Occipital lobe (tissue), 2 donors: ENCODE results near the gene SLC4A11. TPM values are rescaled to one million over a fixed set of nuclear protein-coding genes. Genes with fewer than 3 reads are reported as not detected.
A peak's percentile ranks its signal among the peaks of the same experiment; 100 is the strongest.
"Not testable (repeated sequence)": the region's sequence is repeated elsewhere in the genome, so short reads cannot be mapped to it uniquely, and the experiment has no call there.

Experiments
- DNase-seq: peaks from one replicate; lab custom pipeline; 2025; lab: John Stamatoyannopoulos, UW
- total RNA-seq: library from RNA; depleted of rRNA; stranded (reverse); fragments of >200 nt; gene quantifications from one replicate; pipeline ENCODE4 v1.2.3, GENCODE V29; 2014

The SLC4A11 gene
- total RNA-seq, 1 donor from 2014 or later = not detected

- DNase-seq = no peak
Observed at GRCh38 chr20:3227936-3228749, 10.8 kb downstream of the SLC4A11 start.

DNA sequence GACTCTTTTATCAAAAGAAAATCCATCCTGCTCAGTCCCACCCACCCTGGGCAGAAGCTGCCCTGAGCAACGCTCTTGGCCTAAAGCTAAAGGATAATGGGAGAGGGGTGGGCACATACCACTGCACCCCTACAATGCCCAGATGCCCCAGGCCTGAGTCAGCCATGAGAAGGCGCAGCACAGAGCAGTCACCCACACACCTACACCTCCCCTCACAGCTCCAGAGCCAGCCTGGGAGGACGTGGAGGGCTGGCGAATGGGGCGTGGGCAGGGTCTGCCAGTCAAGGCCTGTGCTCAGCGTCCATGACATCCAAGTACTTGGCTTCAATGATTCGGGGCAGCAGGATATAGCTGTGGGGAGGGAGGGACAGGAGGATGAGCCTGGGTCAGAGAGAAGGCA, 11.5 kb downstream of the SLC4A11 start:
- DNase-seq = no peak

- DNase-seq = no peak
Observed at GRCh38 chr20:3226864-3227263, 12.1 kb downstream of the SLC4A11 start.

DNA sequence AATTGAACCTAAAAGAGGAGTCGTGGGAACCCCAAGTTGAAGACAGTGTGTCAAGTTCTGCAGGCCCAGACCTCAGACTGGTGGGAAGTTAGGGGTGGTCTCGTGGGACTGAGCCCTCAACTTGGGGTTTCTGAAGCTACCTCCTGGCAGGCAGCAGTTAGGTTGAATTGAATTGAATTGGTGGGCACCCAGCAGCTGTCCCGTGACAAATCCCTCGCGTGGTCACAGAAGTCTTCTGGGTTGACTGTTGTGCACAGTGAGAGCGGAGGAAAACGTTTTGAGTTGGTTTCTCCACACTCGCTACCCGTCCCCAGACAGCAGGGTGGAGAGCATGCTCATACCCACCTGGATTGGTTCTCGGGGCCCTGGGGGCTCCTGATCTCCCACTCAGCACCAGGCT, 12.9 kb downstream of the SLC4A11 start:
- no peak for DNase-seq

GRCh38 chr20:3224681-3225421, 14.1 kb downstream of the SLC4A11 start:
- no peak for DNase-seq

DNA sequence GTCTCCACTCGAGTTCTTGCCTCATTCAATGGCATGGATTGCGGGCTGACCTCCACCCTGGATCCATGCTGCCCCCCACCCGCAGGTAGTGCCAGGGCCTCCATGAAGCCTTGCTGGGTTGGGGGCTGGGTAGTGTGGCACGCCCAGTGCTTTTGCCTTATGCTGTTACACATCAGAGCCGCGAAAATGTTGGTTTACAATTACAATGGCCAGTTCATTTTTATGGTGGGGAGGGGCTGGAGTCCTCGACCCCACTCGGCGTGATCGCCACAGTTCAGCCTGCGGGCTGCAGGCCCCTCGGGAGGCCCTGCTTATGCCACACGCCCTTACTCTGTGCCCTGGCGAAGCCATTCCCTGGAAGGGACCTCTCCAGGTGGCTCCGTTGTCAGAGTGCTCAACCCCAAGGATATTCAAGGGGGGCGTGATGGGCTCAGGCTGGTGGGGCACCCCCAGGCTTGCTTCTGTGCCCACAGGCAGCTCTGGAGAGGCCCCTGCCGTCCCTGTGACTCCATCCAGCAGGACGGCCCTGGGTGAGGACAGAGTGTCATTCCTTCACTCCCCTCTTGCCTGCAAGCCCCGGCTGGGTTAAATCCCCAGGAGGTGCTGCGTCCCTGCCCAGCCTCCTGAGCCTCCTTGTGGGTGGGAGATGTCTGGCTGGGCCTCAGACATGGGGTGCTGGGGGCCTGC, 14.9 kb downstream of the SLC4A11 start:
- no peak for DNase-seq

GRCh38 chr20:3223651-3223993, 15.4 kb downstream of the SLC4A11 start:
- DNase-seq = no peak

- no peak for DNase-seq
Observed at GRCh38 chr20:3222635-3223600, 16.1 kb downstream of the SLC4A11 start.

GRCh38 chr20:3221398-3222226, 17.4 kb downstream of the SLC4A11 start:
- DNase-seq = no peak

GRCh38 chr20:3218307-3218988, 20.5 kb downstream of the SLC4A11 start:
- DNase-seq = no peak

DNA sequence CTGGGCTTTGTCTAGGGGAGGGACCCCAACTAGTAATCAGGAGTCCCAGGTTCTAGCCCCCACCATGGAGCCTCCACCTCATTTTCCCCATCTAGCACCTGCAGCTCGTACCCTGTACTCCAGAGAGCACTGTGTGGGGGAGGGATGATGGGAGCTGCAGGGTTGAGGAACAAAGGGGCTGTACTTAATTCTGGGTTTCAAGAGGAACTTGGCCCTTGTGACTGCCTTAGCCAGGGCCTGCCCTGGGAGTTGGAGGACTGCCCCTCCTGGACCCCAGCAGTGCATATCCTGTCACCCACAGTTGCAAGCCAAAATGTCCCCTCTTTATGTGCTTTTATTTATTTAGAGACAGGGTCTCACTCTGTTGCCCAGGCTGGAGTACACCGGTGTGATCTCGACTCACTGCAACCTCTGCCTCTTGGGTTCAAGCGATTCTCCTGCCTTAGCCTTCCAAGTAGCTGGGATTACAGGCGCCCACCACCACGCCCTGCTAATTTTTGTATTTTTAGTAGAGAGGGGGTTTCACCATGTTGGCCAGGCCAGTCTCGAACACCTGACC, 23.6 kb downstream of the SLC4A11 start:
- DNase-seq = not testable (repeated sequence)

DNA sequence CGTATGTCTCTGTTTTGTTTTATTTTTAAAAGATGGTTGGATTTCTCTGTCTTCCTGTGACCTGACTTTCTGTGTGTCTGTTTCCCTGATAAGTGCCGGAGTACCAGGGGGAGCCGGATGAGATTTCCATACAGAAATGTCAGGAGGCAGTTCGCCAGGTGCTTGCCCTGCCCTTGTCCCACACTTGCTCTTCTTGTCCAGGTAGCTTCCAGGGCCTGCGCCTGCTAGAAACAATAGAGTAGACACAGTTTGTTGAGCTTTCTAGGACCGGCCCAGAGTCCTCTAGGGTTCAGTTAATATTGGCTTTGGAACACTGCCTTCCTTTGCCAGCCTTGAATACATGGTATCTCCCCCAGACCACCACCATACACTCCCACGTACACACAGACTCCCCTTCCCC, 25.8 kb downstream of the SLC4A11 start:
- DNase-seq = no peak

DNA sequence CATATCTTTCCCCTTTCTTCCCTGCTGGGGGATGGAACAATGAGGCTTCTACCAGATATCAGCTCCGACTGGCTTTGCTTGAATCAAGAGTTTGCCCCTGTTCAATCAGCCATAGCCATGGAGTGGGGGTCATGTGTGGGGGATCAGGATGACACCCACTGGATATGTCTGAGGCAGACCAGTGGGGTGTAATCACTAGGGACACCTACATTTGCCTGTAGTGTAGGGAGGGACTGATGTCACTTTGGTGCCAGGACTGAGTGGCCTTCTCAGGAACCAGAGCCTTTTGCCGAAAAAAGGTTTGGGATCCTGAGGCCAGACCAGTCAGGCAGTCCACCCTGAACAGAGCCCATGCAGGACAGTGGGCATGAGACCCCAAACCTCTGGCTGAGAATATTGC, 28.6 kb downstream of the SLC4A11 start:
- DNase-seq = no peak

GRCh38 chr20:3209946-3210317, 29.1 kb downstream of the SLC4A11 start:
- no peak for DNase-seq

- DNase-seq = peak; percentile 41
Observed at GRCh38 chr20:3209257-3209945, 29.6 kb downstream of the SLC4A11 start, which contains the start of gene ITPA. TSS of gene ITPA (plus strand) at chr20:3209498. CDS start at chr20:3209552, 54 bp downstream.

GRCh38 chr20:3208786-3209256, 30.2 kb downstream of the SLC4A11 start:
- no peak for DNase-seq

- peak; percentile 88 for DNase-seq
Observed at GRCh38 chr20:3204124-3204794, 34.7 kb downstream of the SLC4A11 start, which contains the start of gene DDRGK1. TSS of gene DDRGK1 (minus strand) at chr20:3204682. CDS start at chr20:3204627, 55 bp downstream.
